ENCODE results near the gene CCDC149. TPM values are rescaled to one million over a fixed set of nuclear protein-coding genes. Genes with fewer than 3 reads are reported as not detected.

The CCDC149 gene
- total and polyA plus RNA-seq, 2 donors (not counting 3 experiments of a cell fraction or from before 2014, with no cell fraction given), result 7.8 to 11.3 TPM

DNA sequence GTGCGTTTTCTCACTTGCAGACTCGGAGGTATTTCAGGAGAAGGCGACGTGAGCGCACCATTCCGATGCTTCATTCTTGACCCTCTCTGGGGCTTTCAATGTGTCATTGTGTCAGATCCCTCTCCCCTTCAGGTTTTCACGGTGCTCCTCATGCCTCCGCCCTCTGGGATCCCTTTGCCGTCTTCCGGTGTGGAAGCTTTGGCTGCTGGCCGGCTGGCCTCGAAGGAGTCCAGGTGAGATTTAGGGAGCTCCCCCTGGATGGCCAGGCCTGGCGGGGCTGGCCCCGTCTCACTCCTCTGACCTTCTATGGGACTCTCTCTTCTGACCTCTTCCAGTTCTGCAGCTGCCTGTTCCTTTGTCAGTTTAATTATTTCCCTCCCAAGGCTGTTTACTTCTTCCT, 104.6 kb downstream of the CCDC149 start:
- TF ChIP-seq JUN (IDR thresholded peaks at IDR 0.05; ENCODE audit: borderline replicate concordance, insufficient read depth, insufficient read length, low read depth), result no peak
- DNase-seq (ENCODE audit: low read depth, low spot score) (no peak), FAIRE-seq (no peak)
- Histone ChIP-seq H2AFZ (ENCODE audit: low read depth, low read length) (no peak overlapping the region), H3K9ac (replicated peaks; ENCODE audit: extremely low read depth, insufficient read depth, low read length) (no peak overlapping the region), H3K4me2 (ENCODE audit: insufficient read depth, low read length) (no peak overlapping the region), H3K79me2 (ENCODE audit: control insufficient read depth, insufficient read depth, low read length) (no peaks in the 10 kb centered on the region), H3K4me1 (ENCODE audit: control insufficient read depth, extremely low read depth, insufficient read depth, low read length) (no peaks in the 10 kb centered on the region), H3K27ac (ENCODE audit: insufficient read depth, low read depth, low read length) (no peak overlapping the region), H3K27me3 (ENCODE audit: control insufficient read depth in 2 of 2, insufficient read depth in 2 of 2, low read length in 2 of 2) (peaks cover 0 to 2% of the 10 kb centered on the region in 2 experiments), H3K36me3 (ENCODE audit: control insufficient read depth in 2 of 2, extremely low read depth in 1 of 2, insufficient read depth in 2 of 2, low read length in 2 of 2) (no peaks in the 10 kb centered on the region), H3K9me1 (replicated peaks; ENCODE audit: control insufficient read depth, extremely low read depth, insufficient read depth, low read length) (no peaks in the 10 kb centered on the region), H3K9me3 (replicated peaks; ENCODE audit: control insufficient read depth, insufficient read depth, low read length) (no peaks in the 10 kb centered on the region), H3K4me3 (replicated peaks in 1 of 3; ENCODE audit: insufficient read depth in 1 of 3, low read depth in 1 of 3, low read length in 3 of 3) (no peak overlapping the region), H4K20me1 (replicated peaks; ENCODE audit: control insufficient read depth, extremely low read depth, insufficient read depth, low read length) (no peaks in the 10 kb centered on the region)
- intact Hi-C loops (cut with micrococcal nuclease), result no loop called here
- BruUV-seq (replicated peaks), result no TSS peak
- dilution Hi-C loops (cut with MboI; ENCODE audit: extremely low pct_ligation_motif_present, low sequenced_read_pairs), result no loop called here
- ChIA-PET POLR2A (no interaction called here), CTCF (interaction anchor here (0.7 to 2.4 kb wide), 2 partner anchors 18 to 107 kb away, joined by 3 to 6 read pairs; no protein-coding TSS in a partner anchor)

DNA sequence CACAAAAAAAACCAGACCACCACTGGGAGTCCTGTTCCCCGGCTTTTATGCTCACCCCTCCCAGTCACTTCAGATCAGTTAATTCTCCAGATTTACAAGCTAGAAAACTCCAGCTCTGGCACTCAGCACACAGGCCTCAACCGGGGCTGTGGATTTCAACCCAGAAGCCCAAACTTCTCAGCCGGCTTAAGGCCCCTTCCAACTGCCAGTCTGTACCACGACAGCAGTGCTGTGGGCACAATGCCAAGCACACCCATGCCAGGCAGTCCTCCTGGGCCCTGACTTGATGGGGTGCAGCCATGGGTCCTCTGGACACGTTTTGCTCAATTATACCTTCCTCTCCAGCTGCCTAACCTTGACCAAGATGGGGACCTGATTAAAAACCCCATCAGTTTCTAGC, 105.2 kb downstream of the CCDC149 start:
- Histone ChIP-seq H3K27me3 (ENCODE audit: control insufficient read depth in 2 of 2, insufficient read depth in 2 of 2, low read length in 2 of 2) (peaks cover 1 to 3% of the 10 kb centered on the region in 2 experiments), H3K9ac (replicated peaks; ENCODE audit: extremely low read depth, insufficient read depth, low read length) (no peak overlapping the region), H4K20me1 (replicated peaks; ENCODE audit: control insufficient read depth, extremely low read depth, insufficient read depth, low read length) (no peaks in the 10 kb centered on the region), H3K9me3 (replicated peaks; ENCODE audit: control insufficient read depth, insufficient read depth, low read length) (no peaks in the 10 kb centered on the region), H3K36me3 (ENCODE audit: control insufficient read depth in 2 of 2, extremely low read depth in 1 of 2, insufficient read depth in 2 of 2, low read length in 2 of 2) (no peaks in the 10 kb centered on the region), H3K4me1 (ENCODE audit: control insufficient read depth, extremely low read depth, insufficient read depth, low read length) (no peaks in the 10 kb centered on the region), H3K27ac (ENCODE audit: insufficient read depth, low read depth, low read length) (no peak overlapping the region), H3K79me2 (ENCODE audit: control insufficient read depth, insufficient read depth, low read length) (no peaks in the 10 kb centered on the region), H3K9me1 (replicated peaks; ENCODE audit: control insufficient read depth, extremely low read depth, insufficient read depth, low read length) (no peaks in the 10 kb centered on the region), H3K4me3 (replicated peaks in 1 of 3; ENCODE audit: insufficient read depth in 1 of 3, low read depth in 1 of 3, low read length in 3 of 3) (no peak overlapping the region), H2AFZ (ENCODE audit: low read depth, low read length) (no peak overlapping the region), H3K4me2 (ENCODE audit: insufficient read depth, low read length) (no peak overlapping the region)
- ChIA-PET POLR2A (no interaction called here), CTCF (interaction anchor here (0.7 to 0.8 kb wide), 2 partner anchors 14 to 107 kb away, joined by 3 read pairs; no protein-coding TSS in a partner anchor)
- intact Hi-C loops (cut with micrococcal nuclease) (no loop called here), dilution Hi-C loops (cut with MboI; ENCODE audit: extremely low pct_ligation_motif_present, low sequenced_read_pairs) (no loop called here)
- TF ChIP-seq MYC (IDR thresholded peaks at IDR 0.05; ENCODE audit: low read depth, low read length), result no peak
- TF ChIP-seq GATA2 (IDR thresholded peaks at IDR 0.05; ENCODE audit: insufficient read depth, insufficient read length, low read depth, low read length), result no peak
- TF ChIP-seq CTCF (IDR thresholded peaks at IDR 0.05; ENCODE audit: extremely low read depth in 1 of 2, insufficient read depth in 1 of 2, low read depth in 1 of 2, low read length in 2 of 2), result no peak
- DNase-seq (ENCODE audit: low read depth, low spot score), result no peak
- FAIRE-seq, result no peak
- no TSS peak for BruUV-seq (replicated peaks)

Data from endothelial cell of umbilical vein (primary cell).